ENCODE data around the gene MINK1.
"Not testable (repeated sequence)": the region's sequence is repeated elsewhere in the genome, so short reads cannot be mapped to it uniquely, and the experiment has no call there.

- TF ChIP-seq CTCF (conservative IDR thresholded peaks at IDR 0.05); EZH2 (IDR thresholded peaks at IDR 0.05; ENCODE audit: low read depth): not testable (repeated sequence)
Observed at GRCh38 chr17:4857347-4857746, 24.2 kb downstream of the MINK1 start.

All from PC-9 (cell line).